CD14-positive monocyte (primary cell): Measurements from ENCODE around the gene LFNG. TPM values are rescaled to one million over a fixed set of nuclear protein-coding genes. Genes with fewer than 3 reads are reported as not detected.

Experiments used
- DNase-seq, 3 donors: peaks; one replicate each; pipeline ENCODE4 v3.0.0-alpha.2; 2011 to 2022
- H2AFZ ChIP-seq: 2 replicates; pipeline ENCODE4 v1.6.0; 2012; ENCODE audit warnings: mild to moderate bottlenecking, low read depth, low read length, inconsistent platforms; ENCODE audit not compliant: insufficient read depth, poor library complexity, severe bottlenecking
- H3K27ac ChIP-seq, 2 donors: 1 replicate in 1 of 2; 2 replicates in 1 of 2; pipeline ENCODE4 v1.5.1; 2012 to 2013; ENCODE audit warnings: low read length in 2 of 2, control low read depth in 1 of 2, inconsistent platforms in 1 of 2, low read depth in 1 of 2, mild to moderate bottlenecking in 1 of 2
- H3K27me3 ChIP-seq, 2 donors: one replicate each; pipeline versions ENCODE4 v1.6.0 to v1.6.1; 2011 to 2013; ENCODE audit warnings: low read length in 2 of 2; ENCODE audit not compliant: control insufficient read depth in 2 of 2, insufficient read depth in 2 of 2
- H3K36me3 ChIP-seq, 2 donors: replicated peaks in 1 of 2; 1 replicate in 1 of 2; 2 replicates in 1 of 2; pipeline versions ENCODE4 v1.5.1 to v1.6.1; 2012 to 2013; ENCODE audit warnings: low read length in 2 of 2, control low read depth in 1 of 2, inconsistent platforms in 1 of 2, mild to moderate bottlenecking in 1 of 2; ENCODE audit not compliant: insufficient read depth in 2 of 2, control insufficient read depth in 1 of 2
- H3K4me1 ChIP-seq, 2 donors: 1 replicate in 1 of 2; 2 replicates in 1 of 2; pipeline versions ENCODE4 v1.5.1 to v1.6.1; 2012 to 2013; ENCODE audit warnings: low read length in 2 of 2, control low read depth in 1 of 2, inconsistent platforms in 1 of 2, mild to moderate bottlenecking in 1 of 2, moderate library complexity in 1 of 2; ENCODE audit not compliant: insufficient read depth in 2 of 2, control insufficient read depth in 1 of 2
- H3K4me2 ChIP-seq: replicated peaks from 2 replicates; pipeline ENCODE3; 2012; ENCODE audit warnings: low read length, moderate library complexity, mild to moderate bottlenecking; ENCODE audit not compliant: poor library complexity, severe bottlenecking; ENCODE audit errors: extremely low read depth
- H3K4me3 ChIP-seq, 3 experiments: fragments of 200-600 bp in 1 of 3; sonication (generic) in 1 of 3; replicated peaks in 1 of 3; 1 replicate in 2 of 3; 2 replicates in 1 of 3; pipeline ENCODE4 v1.5.1; 2011 to 2013; ENCODE audit warnings: low read length in 3 of 3, mild to moderate bottlenecking in 3 of 3, control low read depth in 2 of 3, low read depth in 2 of 3, inconsistent platforms in 1 of 3, moderate library complexity in 1 of 3
- H3K79me2 ChIP-seq: 2 replicates; pipeline ENCODE4 v1.6.0; 2012; ENCODE audit warnings: mild to moderate bottlenecking, control low read depth, inconsistent platforms, low read length, moderate library complexity; ENCODE audit not compliant: insufficient read depth
- H3K9ac ChIP-seq: 2 replicates; pipeline ENCODE4 v1.6.0; 2017; ENCODE audit warnings: low read length, mild to moderate bottlenecking; ENCODE audit not compliant: insufficient read depth, poor library complexity, severe bottlenecking
- H3K9me3 ChIP-seq, 2 donors: replicated peaks in 1 of 2; 1 replicate in 1 of 2; 2 replicates in 1 of 2; pipeline versions ENCODE4 v1.5.1 to v1.6.1; 2012 to 2013; ENCODE audit warnings: low read length in 2 of 2, control low read depth in 1 of 2; ENCODE audit not compliant: control insufficient read depth in 1 of 2, insufficient read depth in 1 of 2
- H4K20me1 ChIP-seq: 2 replicates; pipeline ENCODE4 v1.6.0; 2012; ENCODE audit warnings: mild to moderate bottlenecking, low read length, control low read depth, moderate library complexity; ENCODE audit not compliant: insufficient read depth
- H3K27ac Mint-ChIP-seq, 7 donors: one replicate each; pipeline ENCODE4 v1.8.0; 2020; ENCODE audit warnings: mild to moderate bottlenecking in 7 of 7, mixed read lengths in 7 of 7, moderate library complexity in 6 of 7, inconsistent platforms in 2 of 7
- H3K27me3 Mint-ChIP-seq, 3 donors: one replicate each; pipeline ENCODE4 v1.8.0; 2021 to 2022; ENCODE audit warnings: low read depth in 3 of 3, mild to moderate bottlenecking in 3 of 3, mixed read lengths in 3 of 3, moderate library complexity in 3 of 3, inconsistent platforms in 1 of 3
- H3K36me3 Mint-ChIP-seq, 2 donors: one replicate each; pipeline ENCODE4 v1.8.0; 2020; ENCODE audit warnings: mixed read lengths in 2 of 2, inconsistent platforms in 1 of 2, mild to moderate bottlenecking in 1 of 2
- H3K4me1 Mint-ChIP-seq: one replicate; pipeline ENCODE4 v1.8.0; 2020; ENCODE audit warnings: mild to moderate bottlenecking, mixed read lengths
- H3K4me3 Mint-ChIP-seq, 2 donors: one replicate each; pipeline ENCODE4 v1.8.0; 2020; ENCODE audit warnings: mild to moderate bottlenecking in 2 of 2, mixed read lengths in 2 of 2, moderate library complexity in 1 of 2
- H3K9me3 Mint-ChIP-seq, 7 donors: one replicate each; pipeline ENCODE4 v1.8.0; 2020 to 2022; ENCODE audit warnings: mixed read lengths in 7 of 7, mild to moderate bottlenecking in 6 of 7, moderate library complexity in 6 of 7, inconsistent platforms in 2 of 7
- CTCF ChIP-seq: fragments of 200-600 bp; IDR thresholded peaks from one replicate; pipeline ENCODE4 v1.8.0; 2022; ENCODE audit warnings: antibody characterized with exemption, mild to moderate bottlenecking
- WGBS: methylation state at CpG from one replicate; pipeline ENCODE4 v1.1.5; 2013; ENCODE audit warnings: missing lambda C conversion rate; ENCODE audit not compliant: insufficient coverage; 5-methylcytosine and 5-hydroxymethylcytosine counted together
- intact Hi-C, 2 donors: fragments of 100-400 bp; cut with micrococcal nuclease; formaldehyde crosslinking; loops; one replicate each; pipeline versions ENCODE4 v1.15.0 to v1.15.1; 2023
- polyA plus RNA-seq, 3 donors: library from polyadenylated mRNA; depleted of rRNA in 1 of 3; unstranded in 2 of 3; stranded (reverse) in 1 of 3; fragments of 300-500 nt in 2 of 3; fragments of >200 nt in 1 of 3; fragmentation: Illumina TruSeq in 2 of 3; gene quantifications; 1 replicate in 2 of 3; 2 replicates in 1 of 3; pipeline ENCODE4 v1.2.3, GENCODE V29; 2012 to 2021

The LFNG gene
- polyA plus RNA-seq, 3 donors, result 1.9 to 121 (median 2.2) TPM

GRCh38 chr7:2507208-2507916 is 12.2 kb upstream of the LFNG start:
- DNase-seq, result no peak
- H3K4me2 ChIP-seq, result no peak overlapping the region
- Mint-ChIP-seq H3K27me3 (peaks cover 5 to 9% (median 7%) of the 10 kb centered on the region in 3 donors), H3K36me3 (no peaks in the 10 kb centered on the region), H3K27ac (peak overlapping the region in 2 of 7 donors; percentile 30 to 87), H3K4me3 (no peak overlapping the region), H3K4me1 (peaks cover 49% of the 10 kb centered on the region), H3K9me3 (peaks cover 0 to 1% (median 0%) of the 10 kb centered on the region in 7 donors)
- peaks cover 49 to 50% of the 10 kb centered on the region in 2 donors for H3K4me1 ChIP-seq
- intact Hi-C loops, result no loop called here
- H3K79me2 ChIP-seq, result no peaks in the 10 kb centered on the region
- H3K27me3 ChIP-seq, result no peaks in the 10 kb centered on the region
- no peaks in the 10 kb centered on the region for H3K9me3 ChIP-seq
- WGBS, result 85% methylated on average over 24 of the region's 26 CpGs
- H2AFZ ChIP-seq, result no peak overlapping the region
- no peaks in the 10 kb centered on the region for H4K20me1 ChIP-seq
- H3K4me3 ChIP-seq, result peak overlapping the region in 1 of 3 experiments; percentile 65
- no peak for TF ChIP-seq CTCF
- no peak overlapping the region for H3K9ac ChIP-seq
- H3K27ac ChIP-seq, result peak overlapping the region in 1 of 2 donors; percentile 63
- no peaks in the 10 kb centered on the region for H3K36me3 ChIP-seq

GRCh38 chr7:2507917-2508306 is 11.7 kb upstream of the LFNG start:
- peak overlapping the region; percentile 77 for H3K4me2 ChIP-seq
- no peaks in the 10 kb centered on the region for H3K36me3 Mint-ChIP-seq
- WGBS, result 69% methylated on average over 5 of the region's 6 CpGs
- H3K79me2 ChIP-seq, result no peaks in the 10 kb centered on the region
- H2AFZ ChIP-seq, result peak overlapping the region; percentile 33
- H3K4me3 ChIP-seq, result peak overlapping the region in 1 of 3 experiments; percentile 65
- H3K27me3 ChIP-seq, result no peaks in the 10 kb centered on the region
- TF ChIP-seq CTCF, result no peak
- H3K36me3 ChIP-seq, result no peaks in the 10 kb centered on the region
- intact Hi-C loops, result no loop called here
- H3K9me3 ChIP-seq, result no peaks in the 10 kb centered on the region
- H3K27ac ChIP-seq, result peak overlapping the region; percentile 43 to 63
- H3K27me3 Mint-ChIP-seq, result peaks cover 5 to 9% (median 7%) of the 10 kb centered on the region in 3 donors
- peaks cover 54% of the 10 kb centered on the region for H3K4me1 Mint-ChIP-seq
- H3K27ac Mint-ChIP-seq, result peak overlapping the region in 4 of 7 donors; percentile 85 to 94 (median 88)
- no peak overlapping the region for H3K9ac ChIP-seq
- DNase-seq, result peak in 2 of 3 donors; percentile 13 to 17
- peak overlapping the region in 1 of 2 donors; percentile 64 for H3K4me3 Mint-ChIP-seq
- peaks cover 55% of the 10 kb centered on the region in 2 donors for H3K4me1 ChIP-seq
- H4K20me1 ChIP-seq, result no peaks in the 10 kb centered on the region
- peaks cover 0 to 1% (median 0%) of the 10 kb centered on the region in 7 donors for H3K9me3 Mint-ChIP-seq
